Measurements from ENCODE around the gene SNX4. TPM values are rescaled to one million over a fixed set of nuclear protein-coding genes. Genes with fewer than 3 reads are reported as not detected.
"Not testable (repeated sequence)": the region's sequence is repeated elsewhere in the genome, so short reads cannot be mapped to it uniquely, and the experiment has no call there.

The SNX4 gene
- 22.9 and 32.4 TPM in 2 replicates for total RNA-seq (2014; rRNA removed; shearing (Covaris generic))

DNA sequence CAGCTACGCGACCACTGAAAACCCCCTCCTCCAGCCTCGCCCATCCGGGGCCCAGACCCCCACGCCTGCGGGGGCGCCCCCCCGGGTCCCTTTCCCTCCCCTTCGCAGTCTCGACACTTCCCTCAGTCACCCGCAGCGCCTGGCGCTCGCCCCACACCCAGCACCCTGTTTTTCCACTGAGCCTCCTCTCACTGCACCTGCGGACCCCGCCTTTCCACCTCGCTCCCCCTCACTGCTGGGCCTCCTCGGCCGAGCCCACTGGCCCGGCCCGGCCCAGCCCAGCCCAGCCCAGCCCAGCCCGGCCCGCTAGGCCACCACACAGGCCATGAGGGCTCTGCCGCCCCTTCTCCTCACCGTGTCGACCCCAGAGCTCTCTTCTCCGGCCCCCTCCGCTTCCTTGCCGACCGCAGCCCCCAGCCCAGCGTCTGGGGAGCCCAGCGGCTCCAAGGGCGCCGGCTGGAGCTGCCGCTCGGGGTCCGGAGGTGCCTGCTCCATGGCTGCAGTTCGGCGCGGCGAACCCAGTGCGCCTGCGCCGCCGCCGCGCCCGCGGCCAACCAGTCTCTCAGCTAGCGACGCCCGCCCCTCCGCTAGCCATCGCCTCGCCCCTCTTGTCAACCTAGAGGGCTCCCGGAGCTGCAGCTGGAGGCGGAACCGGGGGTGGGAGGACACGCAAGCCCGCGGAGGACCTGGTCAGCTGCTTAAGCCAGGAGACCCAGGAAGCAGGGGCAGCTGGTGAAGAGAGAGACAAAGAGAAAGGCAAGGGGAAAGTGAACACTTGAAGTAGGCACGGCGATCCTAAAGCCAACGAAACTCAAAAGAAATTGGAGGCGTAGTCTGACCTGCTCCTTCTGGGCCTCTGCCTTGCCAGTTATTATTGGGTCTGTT lies at the start of gene SNX4:
TSS of gene SNX4 (minus strand) at position 525 of the 885 bp plus-strand sequence. CDS start at position 495, 30 bp downstream.
- no peaks in the 10 kb centered on the region for H3K27me3 ChIP-seq (ENCODE audit: control insufficient read depth, insufficient read depth, low read length)
- H3K36me3 ChIP-seq (replicated peaks; ENCODE audit: control insufficient read depth, insufficient read depth, low read length) = 0 out of 2 replicates have a peak, but pooled peaks cover 2% of the 10 kb centered on the region
- peak; percentile 94 for DNase-seq
- peak within 1 kb of the TSS; percentile 84 for H3K4me3 ChIP-seq (ENCODE audit: insufficient read depth, low read depth, low read length)

DNA sequence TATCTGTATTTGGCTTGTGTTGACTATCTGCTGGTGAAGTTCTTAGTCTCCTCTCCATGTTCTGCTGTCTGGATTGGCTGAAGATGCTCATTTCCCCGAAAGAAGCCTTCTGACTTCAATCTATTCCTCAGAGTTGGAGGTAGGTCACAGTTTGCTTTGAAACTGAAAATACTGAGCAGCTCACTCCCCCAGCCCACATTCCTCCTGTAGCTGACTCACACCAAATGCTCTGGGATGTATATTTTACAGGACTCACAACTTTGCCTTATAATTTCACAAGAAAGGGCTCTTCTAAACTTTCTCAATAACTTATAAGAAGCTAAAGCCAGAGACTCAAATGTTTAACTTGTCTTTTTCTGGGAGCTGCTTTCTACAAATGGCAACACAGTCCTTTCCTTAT lies 36.3 kb upstream of the SNX4 start:
- no peak for DNase-seq
- Histone ChIP-seq H3K27me3 (ENCODE audit: control insufficient read depth, insufficient read depth, low read length) (no peaks in the 10 kb centered on the region), H3K4me3 (ENCODE audit: insufficient read depth, low read depth, low read length) (no peak overlapping the region), H3K36me3 (replicated peaks; ENCODE audit: control insufficient read depth, insufficient read depth, low read length) (peaks cover 2% of the 10 kb centered on the region; the same call in 1 of the 2 replicates)

DNA sequence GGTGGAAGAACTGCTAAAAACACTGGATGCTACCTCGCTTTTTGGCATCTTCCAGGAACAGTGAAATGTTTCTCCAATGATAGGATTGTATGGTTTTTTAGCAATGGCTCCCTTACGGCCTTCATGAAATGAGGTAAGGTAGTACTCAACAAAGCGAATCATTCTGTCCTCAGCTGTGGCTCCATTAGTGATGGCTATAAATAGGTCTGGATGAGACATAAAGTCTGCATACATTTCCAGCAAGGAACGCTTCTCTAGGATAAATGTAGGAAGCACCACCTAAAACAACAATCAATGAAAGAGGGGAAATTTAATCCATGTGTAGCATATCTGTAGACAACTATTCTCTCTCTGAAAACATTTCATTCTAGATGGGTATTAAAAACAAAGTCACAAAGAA lies 32.4 kb upstream of the SNX4 start:
- H3K27me3 ChIP-seq (ENCODE audit: control insufficient read depth, insufficient read depth, low read length) = no peaks in the 10 kb centered on the region
- H3K36me3 ChIP-seq (replicated peaks; ENCODE audit: control insufficient read depth, insufficient read depth, low read length) = peaks cover 2% of the 10 kb centered on the region; the same call in 1 of the 2 replicates
- no peak for DNase-seq
- H3K4me3 ChIP-seq (ENCODE audit: insufficient read depth, low read depth, low read length) = no peak overlapping the region

DNA sequence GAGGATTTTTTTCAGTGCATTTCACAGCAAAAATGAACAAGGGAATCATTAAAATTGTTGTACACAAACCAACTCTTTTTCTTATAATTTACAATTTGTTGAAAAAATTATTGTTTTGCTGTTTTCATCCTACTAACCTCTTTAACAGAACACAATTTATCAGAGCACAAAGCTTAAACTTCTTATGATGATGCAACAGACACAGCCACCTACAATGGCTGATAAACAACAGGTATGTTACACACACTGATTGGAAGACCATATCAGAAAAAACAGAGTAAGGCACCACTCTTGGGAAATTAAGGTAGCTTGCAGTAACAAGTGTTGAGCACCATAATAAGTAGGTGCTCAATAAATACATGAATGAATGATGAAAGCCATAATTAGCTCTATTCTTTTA lies 8.9 kb upstream of the SNX4 start:
- no peaks in the 10 kb centered on the region for H3K27me3 ChIP-seq (ENCODE audit: control insufficient read depth, insufficient read depth, low read length)
- DNase-seq = no peak

DNA sequence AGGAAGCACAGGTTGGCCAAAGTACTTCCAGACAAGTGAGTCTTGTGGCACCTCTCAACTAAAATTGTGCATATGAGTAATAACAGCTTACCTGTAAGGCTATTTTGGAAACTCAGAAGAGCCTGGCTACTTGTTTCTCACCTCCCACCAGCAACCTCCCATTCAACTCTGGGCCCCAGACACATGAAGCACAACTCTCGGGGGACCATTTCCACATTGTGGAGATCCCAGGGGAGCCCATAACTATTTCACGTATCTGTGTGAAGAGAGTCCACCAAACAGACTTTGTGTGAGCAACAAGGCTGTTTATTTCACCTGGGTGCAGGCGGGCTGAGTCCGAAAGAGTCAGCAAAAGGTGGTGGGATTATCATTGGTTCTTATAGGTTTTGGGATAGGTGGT lies 5.2 kb upstream of the SNX4 start:
- no peak for DNase-seq
- Histone ChIP-seq H3K27me3 (ENCODE audit: control insufficient read depth, insufficient read depth, low read length) (no peaks in the 10 kb centered on the region), H3K36me3 (replicated peaks; ENCODE audit: control insufficient read depth, insufficient read depth, low read length) (no peaks in the 10 kb centered on the region; the same call in 1 of the 2 replicates), H3K4me3 (ENCODE audit: insufficient read depth, low read depth, low read length) (no peak overlapping the region)

More for the DNA sequence above, 8.9 kb upstream of the SNX4 start:
- Histone ChIP-seq H3K4me3 (ENCODE audit: insufficient read depth, low read depth, low read length) (no peak overlapping the region), H3K36me3 (replicated peaks; ENCODE audit: control insufficient read depth, insufficient read depth, low read length) (no peaks in the 10 kb centered on the region; the same call in 1 of the 2 replicates)

DNA sequence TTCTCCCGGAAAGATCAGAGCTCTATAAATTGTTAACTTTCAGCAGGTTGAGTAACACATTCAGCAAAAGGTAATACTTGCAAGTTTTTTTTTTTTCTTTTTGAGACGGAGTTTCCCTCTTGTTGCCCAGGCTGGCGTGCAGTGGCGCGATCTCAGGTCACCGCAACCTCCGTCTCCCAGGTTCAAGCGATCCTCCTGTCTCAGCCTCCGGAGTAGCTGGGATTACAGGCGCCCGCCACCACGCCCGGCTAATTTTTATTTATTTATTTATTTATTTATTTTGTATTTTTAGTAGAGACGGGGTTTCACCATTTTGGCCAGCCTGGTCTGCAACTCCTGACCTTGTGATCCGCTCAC lies 539 bp upstream of the SNX4 start:
- H3K36me3 ChIP-seq (replicated peaks; ENCODE audit: control insufficient read depth, insufficient read depth, low read length); DNase-seq; H3K27me3 ChIP-seq (ENCODE audit: control insufficient read depth, insufficient read depth, low read length): not testable (repeated sequence)
- peak overlapping the region; percentile 84 for H3K4me3 ChIP-seq (ENCODE audit: insufficient read depth, low read depth, low read length)

DNA sequence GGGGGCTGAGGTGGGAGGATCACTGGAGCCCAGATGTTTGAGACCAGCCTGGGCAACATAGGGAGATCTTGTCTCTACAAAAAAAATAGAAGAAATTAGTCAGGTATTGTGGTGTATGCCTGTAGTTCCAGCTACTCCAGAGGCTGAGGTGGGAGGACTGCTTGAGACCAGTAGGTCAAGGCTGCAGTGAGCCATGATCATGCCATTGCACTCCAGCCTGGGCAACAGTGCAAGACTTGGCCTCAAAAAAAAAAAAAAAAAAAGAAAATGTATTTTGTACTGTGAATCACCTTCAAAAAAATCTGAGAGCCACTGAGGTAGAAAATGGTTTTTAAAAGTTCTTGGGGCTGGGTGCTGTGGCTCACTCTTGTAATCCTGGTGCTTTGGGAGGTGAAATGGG lies 4.6 kb downstream of the SNX4 start:
- H3K36me3 ChIP-seq (replicated peaks; ENCODE audit: control insufficient read depth, insufficient read depth, low read length) = peaks cover 2% of the 10 kb centered on the region; the same call in 1 of the 2 replicates
- DNase-seq = no peak
- H3K4me3 ChIP-seq (ENCODE audit: insufficient read depth, low read depth, low read length) = no peak overlapping the region
- H3K27me3 ChIP-seq (ENCODE audit: control insufficient read depth, insufficient read depth, low read length) = no peaks in the 10 kb centered on the region

DNA sequence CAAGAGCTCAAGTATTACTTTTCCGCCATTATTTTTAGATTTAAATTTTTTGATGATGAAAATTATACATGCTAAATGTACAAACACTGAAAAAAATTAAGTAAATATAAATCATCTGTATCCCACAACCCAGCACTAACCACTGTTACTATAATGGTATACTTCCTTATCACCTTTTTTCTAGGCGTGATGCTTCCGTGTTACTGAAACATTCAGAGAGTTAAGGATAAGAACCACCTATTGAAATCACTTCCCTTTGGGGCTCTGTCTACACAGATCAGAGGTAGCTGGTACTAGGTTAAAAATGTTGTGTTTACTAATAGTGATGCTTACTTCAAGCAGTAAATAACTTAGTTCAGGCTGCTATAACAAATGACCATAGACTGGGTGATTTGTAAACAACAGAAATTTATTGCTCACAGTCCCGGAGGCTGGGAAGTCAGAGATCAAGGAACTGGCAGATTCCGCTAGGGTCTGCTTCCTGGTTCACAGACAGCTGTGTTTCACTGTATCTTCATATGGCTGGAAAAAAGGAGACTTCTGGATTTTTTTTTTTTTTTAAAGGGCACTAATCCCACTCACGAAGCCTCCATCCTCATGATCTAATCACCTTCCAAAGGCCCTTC lies 6.4 kb downstream of the SNX4 start:
- Histone ChIP-seq H3K4me3 (ENCODE audit: insufficient read depth, low read depth, low read length) (no peak overlapping the region), H3K36me3 (replicated peaks; ENCODE audit: control insufficient read depth, insufficient read depth, low read length) (peaks cover 2% of the 10 kb centered on the region; the same call in 1 of the 2 replicates), H3K27me3 (ENCODE audit: control insufficient read depth, insufficient read depth, low read length) (no peaks in the 10 kb centered on the region)
- DNase-seq = no peak

DNA sequence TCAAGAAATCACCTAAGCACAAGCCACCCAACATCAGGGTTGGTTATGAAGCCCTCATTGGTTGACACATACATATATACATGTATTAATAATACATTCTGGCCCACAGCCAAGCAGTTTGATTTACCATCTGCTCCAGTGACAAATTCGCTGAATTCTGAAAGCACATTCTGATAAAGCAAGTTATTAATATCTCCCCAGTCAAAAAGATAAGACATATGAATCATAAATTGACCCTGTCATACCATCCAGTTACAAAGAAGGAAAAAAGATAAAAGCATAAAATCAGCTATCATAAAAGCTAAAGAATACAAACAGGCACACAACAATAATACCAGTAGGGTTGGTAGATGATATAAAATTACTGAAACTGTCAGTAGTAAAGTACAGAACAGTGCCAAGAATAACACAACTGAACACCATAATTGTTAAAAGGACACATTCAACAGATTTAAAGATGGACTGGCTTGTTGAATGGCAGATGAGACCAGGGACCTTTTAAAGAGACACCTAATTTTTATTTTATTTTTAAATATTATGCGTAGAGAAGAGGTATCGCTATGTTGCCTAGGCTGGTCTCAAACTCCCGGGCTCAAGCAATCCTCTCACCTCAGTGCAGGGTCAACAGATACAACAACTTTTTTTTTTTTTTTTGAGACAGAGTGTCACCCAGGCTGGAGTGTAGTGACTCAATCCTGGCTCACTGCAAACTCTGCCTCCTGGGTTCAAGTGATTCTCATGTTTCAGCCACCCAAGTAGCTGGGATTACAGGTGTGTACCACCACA lies 7.7 kb downstream of the SNX4 start:
- Histone ChIP-seq H3K36me3 (replicated peaks; ENCODE audit: control insufficient read depth, insufficient read depth, low read length) (peaks cover 2% of the 10 kb centered on the region; the same call in 1 of the 2 replicates), H3K27me3 (ENCODE audit: control insufficient read depth, insufficient read depth, low read length) (no peaks in the 10 kb centered on the region), H3K4me3 (ENCODE audit: insufficient read depth, low read depth, low read length) (no peak overlapping the region)
- no peak for DNase-seq

DNA sequence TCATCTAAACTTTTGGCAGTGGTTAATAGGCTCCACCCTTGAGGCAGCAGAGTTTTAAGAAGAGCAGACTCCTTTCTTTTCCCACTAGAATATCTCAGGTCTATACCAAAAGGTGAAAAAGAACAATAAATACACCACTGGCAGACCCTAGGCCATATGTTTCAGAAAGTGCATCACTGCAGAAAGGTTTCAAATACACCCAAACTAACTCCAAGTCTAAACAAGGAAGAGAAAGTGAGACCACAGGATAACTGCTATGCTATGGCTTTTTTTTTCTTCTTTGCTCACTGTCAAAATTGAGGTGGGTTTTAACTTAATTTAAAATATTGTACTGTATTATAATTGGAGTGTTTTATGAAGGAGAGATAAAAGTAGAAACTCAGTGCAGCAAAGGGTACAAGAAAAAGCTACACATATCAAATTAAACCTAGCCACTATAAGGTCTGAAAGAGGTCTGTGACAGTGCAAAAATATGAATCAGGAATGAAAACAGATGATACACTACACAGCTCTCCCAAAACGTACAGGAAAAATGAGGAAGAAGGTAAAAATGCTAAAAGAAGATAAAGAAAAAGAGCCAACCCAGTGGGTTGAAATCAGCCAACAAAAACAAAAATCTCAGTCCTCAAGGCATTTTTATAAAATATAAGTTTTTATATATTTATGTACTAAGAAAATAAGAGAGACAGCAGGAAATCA lies 8.4 kb downstream of the SNX4 start:
- Histone ChIP-seq H3K36me3 (replicated peaks; ENCODE audit: control insufficient read depth, insufficient read depth, low read length) (peaks cover 2% of the 10 kb centered on the region; the same call in 1 of the 2 replicates), H3K4me3 (ENCODE audit: insufficient read depth, low read depth, low read length) (no peak overlapping the region), H3K27me3 (ENCODE audit: control insufficient read depth, insufficient read depth, low read length) (no peaks in the 10 kb centered on the region)
- no peak for DNase-seq

DNA sequence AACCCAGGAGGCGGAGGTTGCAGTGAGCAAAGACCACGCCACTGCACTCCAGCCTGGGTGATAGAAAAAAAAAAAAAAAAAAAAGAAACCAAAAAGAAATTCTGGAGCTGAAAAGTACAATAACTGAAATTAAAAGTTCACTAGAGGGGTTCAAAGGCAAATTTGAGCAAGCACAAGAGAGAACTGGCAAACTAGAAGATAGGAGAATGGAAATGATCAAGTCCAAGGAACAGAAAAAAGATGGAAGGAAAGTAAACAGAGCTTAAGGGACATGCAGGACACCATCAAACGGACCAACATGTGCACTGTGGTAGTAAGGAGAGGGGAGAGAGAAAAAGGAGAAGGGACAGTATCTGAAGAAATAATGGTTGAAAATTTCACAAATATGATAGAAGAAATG lies 12.9 kb downstream of the SNX4 start:
- no peaks in the 10 kb centered on the region for H3K27me3 ChIP-seq (ENCODE audit: control insufficient read depth, insufficient read depth, low read length)
- peaks cover 4% of the 10 kb centered on the region for H3K36me3 ChIP-seq (replicated peaks; ENCODE audit: control insufficient read depth, insufficient read depth, low read length)
- H3K4me3 ChIP-seq (ENCODE audit: insufficient read depth, low read depth, low read length) = no peak overlapping the region
- DNase-seq = no peak

DNA sequence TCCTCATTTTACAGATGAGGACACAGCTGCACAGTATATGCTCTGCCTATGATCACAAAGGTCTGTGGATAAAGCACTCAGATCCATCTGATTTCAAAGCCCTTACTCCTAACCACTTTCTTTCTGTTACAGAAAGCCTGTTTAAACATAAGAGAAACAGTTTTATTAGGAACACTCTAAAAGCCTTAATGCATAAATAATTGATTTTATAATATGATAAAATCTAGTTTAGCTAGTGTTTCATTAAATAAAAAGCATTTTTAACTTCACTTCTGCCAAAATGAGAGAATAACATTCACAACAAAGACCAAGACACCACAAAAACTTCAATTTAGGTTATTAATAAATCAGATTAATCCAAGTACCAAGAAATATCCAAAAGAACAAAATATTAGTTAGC lies 21.4 kb downstream of the SNX4 start:
- H3K36me3 ChIP-seq (replicated peaks; ENCODE audit: control insufficient read depth, insufficient read depth, low read length) = no peaks in the 10 kb centered on the region; the same call in 1 of the 2 replicates
- no peak for DNase-seq
- no peaks in the 10 kb centered on the region for H3K27me3 ChIP-seq (ENCODE audit: control insufficient read depth, insufficient read depth, low read length)
- no peak overlapping the region for H3K4me3 ChIP-seq (ENCODE audit: insufficient read depth, low read depth, low read length)

DNA sequence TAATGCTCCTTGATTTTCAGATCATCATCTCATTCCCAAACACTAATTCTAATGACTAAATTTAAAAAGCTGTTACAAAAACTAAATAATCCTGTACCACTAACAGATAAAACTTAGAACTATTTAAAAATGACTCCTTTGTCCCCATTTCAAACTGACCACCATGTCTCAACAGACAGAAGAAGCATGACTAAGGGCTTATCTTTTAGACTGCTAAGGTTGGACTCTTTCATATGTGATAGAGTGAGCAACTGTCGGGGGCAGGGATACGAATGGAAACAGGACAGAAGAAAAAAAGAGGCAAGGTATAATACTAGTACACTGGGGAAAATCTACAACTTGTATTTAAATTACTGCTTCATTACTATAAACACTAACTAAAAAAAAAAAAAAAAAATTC lies 23.3 kb downstream of the SNX4 start:
- H3K27me3 ChIP-seq (ENCODE audit: control insufficient read depth, insufficient read depth, low read length) = no peaks in the 10 kb centered on the region
- H3K36me3 ChIP-seq (replicated peaks; ENCODE audit: control insufficient read depth, insufficient read depth, low read length) = no peaks in the 10 kb centered on the region; the same call in 1 of the 2 replicates
- no peak overlapping the region for H3K4me3 ChIP-seq (ENCODE audit: insufficient read depth, low read depth, low read length)
- no peak for DNase-seq

DNA sequence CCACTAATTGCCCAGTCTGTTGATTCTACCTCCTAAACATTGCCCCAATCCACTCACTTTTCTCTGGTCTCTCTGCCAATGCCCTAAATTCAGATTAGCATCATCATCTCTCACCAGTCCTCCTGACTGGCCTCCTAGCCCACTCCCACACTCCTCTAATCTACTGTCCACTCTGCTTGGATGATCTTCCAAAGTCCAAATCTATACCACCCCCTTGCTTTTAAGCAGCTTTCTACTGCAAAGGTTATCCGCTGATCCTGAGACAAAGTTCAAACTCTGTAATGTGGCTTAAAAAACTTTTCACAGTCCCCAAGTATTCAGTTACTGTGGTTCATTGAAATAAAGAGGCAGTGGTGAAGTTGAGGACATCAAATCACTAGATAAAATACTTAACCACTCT lies 37.6 kb downstream of the SNX4 start:
- Histone ChIP-seq H3K27me3 (ENCODE audit: control insufficient read depth, insufficient read depth, low read length) (no peaks in the 10 kb centered on the region), H3K4me3 (ENCODE audit: insufficient read depth, low read depth, low read length) (no peak overlapping the region), H3K36me3 (replicated peaks; ENCODE audit: control insufficient read depth, insufficient read depth, low read length) (peaks cover 2% of the 10 kb centered on the region)
- DNase-seq = no peak
